GM12875 (cell line): ENCODE data around the gene R3HDM1.

ENCODE experiments used
- H3K4me3 ChIP-seq: one replicate; pipeline ENCODE4 v1.5.1; 2011; ENCODE audit warnings: low read depth, low read length, control low read depth
- TF ChIP-seq, protein P1 (sequence below): IDR thresholded peaks from 2 replicates; pipeline ENCODE4 v1.5.1; 2011; ENCODE audit warnings: low read depth, mild to moderate bottlenecking, control low read depth, inconsistent platforms, low read length, moderate library complexity, borderline replicate concordance; ENCODE audit not compliant: insufficient read depth

Gene R3HDM1

DNA sequence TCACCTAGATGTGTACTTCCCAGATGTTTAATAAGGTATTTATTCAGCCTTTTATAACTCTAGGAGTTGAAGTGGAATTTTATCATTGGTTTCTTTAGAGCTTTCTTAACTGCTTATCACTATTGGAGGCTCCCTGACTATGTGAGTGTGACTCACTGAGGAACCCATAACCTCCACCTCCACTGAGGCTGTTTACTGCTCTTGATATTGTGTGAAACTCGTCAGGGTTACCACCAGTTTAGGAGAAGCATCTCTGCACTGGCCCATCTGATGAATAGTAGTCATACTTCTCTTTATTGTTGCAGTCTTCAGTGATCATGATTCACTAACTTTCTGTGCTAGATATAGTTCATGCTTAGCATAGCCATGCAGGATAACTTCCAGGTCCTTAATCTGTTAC lies 130.8 kb downstream of the R3HDM1 start:
- no peak overlapping the region for H3K4me3 ChIP-seq
- TF ChIP-seq, protein P1, sequence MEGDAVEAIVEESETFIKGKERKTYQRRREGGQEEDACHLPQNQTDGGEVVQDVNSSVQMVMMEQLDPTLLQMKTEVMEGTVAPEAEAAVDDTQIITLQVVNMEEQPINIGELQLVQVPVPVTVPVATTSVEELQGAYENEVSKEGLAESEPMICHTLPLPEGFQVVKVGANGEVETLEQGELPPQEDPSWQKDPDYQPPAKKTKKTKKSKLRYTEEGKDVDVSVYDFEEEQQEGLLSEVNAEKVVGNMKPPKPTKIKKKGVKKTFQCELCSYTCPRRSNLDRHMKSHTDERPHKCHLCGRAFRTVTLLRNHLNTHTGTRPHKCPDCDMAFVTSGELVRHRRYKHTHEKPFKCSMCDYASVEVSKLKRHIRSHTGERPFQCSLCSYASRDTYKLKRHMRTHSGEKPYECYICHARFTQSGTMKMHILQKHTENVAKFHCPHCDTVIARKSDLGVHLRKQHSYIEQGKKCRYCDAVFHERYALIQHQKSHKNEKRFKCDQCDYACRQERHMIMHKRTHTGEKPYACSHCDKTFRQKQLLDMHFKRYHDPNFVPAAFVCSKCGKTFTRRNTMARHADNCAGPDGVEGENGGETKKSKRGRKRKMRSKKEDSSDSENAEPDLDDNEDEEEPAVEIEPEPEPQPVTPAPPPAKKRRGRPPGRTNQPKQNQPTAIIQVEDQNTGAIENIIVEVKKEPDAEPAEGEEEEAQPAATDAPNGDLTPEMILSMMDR, result no peak

DNA sequence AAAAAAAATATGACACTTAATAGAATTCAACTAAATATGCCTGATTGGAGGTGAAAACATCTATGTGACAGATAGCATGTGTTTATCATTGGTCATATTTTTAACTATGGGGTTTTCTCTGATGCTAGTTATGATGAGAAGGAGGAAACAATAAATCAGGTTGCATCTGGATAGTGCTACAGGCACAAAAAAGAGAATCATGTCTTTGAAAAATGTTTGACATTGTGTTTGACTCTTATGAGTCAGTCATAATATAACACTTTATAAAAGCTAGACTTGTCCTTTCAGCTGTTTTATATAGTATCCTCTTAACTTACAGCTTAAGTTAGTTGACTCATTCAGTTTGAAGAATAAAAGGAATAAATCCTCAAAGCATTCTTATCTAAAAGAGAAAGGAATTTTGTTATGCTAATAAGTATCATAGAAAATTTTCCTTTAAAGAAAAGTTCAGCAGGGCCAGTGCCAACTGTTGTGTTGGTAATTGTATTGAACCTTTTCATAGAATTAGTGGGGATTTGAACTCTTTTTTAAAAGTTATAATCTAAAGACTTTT lies 131.9 kb downstream of the R3HDM1 start:
- TF ChIP-seq, protein P1, result no peak
- H3K4me3 ChIP-seq, result no peak overlapping the region

DNA sequence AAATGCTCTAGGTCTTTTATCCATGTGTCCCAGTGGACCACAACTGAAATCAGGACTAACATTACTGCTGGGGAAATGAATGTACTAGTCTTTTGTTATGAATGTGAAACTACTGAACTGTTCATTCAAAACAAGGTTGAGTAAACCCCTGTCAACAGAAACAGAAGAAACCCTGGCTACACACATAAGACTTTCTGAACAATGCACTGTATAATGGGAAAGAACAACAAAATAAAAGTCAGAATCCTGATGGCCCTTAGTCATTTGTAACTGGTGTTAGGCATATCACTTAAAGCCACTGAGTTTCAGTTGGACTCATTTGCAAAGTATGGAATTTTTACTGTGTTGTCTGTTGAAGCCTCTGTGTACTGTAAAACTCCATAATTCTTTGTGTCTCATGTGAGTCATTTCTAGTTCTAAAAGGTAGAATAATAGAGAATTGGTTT lies 133.4 kb downstream of the R3HDM1 start:
- H3K4me3 ChIP-seq, result no peak overlapping the region
- TF ChIP-seq, protein P1, result no peak

DNA sequence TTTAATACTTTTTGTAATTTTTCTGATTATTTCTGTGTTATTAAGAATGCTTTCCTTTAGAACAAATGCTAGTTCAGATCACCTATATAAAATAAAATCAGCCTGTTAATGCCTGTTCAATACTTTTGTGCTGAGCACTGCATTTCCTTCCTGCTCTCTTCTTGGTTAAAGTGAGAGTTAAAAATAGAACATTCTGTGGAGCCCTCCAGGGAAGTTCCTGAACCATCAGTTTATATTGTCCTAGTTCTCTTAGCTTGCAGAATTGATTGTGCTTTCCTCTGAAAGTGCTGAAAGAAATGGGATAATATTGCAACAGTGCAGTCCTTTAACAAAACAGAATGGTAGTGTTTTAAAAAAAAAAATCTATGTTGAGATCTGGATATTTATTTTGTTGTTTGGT lies 135.8 kb downstream of the R3HDM1 start:
- no peak overlapping the region for H3K4me3 ChIP-seq
- TF ChIP-seq, protein P1, result no peak

DNA sequence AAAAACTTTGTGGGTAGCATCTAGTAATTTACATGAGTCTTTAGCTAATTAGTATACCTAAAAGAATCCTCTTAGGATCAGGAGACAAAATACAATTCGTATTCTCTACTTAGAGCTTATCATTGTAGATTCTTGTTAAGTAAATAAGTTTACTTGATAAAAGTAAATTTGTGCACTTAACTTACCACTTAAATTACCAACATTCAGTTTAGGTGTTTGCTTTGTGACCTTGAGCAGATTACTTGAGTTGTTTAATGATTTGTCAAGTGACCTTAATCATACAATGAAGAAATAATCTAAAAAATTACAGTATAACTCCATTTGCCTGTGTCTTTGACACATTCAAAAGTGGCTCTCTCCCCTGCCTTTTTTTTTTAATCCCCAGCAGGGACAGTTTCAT lies 143.2 kb downstream of the R3HDM1 start:
- no peak overlapping the region for H3K4me3 ChIP-seq
- TF ChIP-seq, protein P1, result no peak

DNA sequence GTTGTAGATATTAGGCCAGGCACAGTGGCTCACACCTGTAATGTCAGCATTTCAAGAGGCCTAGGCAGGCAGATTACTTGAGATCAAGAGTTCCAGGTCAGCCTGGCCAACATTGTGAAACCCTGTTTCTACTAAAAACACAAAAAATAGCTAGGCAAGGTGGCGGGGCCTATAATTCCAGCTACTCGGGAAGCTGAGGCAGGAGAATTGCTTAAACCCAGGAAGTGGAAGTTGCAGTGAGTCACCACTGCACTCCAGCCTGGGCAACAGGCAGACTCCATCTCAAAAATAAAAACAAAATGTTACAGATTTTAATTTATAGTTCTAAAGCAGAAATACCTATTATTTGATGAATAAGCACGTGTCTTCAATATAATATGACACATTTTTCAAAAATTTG lies 144.7 kb downstream of the R3HDM1 start:
- H3K4me3 ChIP-seq, result no peak overlapping the region
- TF ChIP-seq, protein P1, result no peak

DNA sequence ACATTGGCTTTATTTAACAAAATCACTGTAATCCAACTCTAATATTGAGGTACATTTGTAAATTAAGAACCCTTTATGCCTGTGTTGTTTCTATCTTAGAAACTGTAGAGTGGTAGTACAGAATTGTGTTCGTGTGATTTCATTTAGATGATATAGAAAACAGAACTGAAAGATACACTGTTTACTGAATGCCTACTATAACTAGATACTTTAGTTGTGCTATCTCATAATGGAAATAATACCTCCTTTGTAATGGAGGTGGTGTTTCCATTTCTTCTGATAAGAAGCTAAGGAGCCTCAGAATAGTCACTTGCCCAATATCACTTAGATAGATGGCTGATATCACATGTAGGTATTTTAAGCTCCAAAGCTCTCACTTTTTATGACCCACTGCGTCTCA lies 147.8 kb downstream of the R3HDM1 start:
- TF ChIP-seq, protein P1, result no peak
- H3K4me3 ChIP-seq, result no peak overlapping the region
